Esophagus squamous epithelium (tissue), 5 donors: ENCODE data around the gene JAK3. TPM values are rescaled to one million over a fixed set of nuclear protein-coding genes. Genes with fewer than 3 reads are reported as not detected.
A peak's percentile ranks its signal among the peaks of the same experiment; 100 is the strongest.

Experiments
- DNase-seq: peaks from one replicate; lab custom pipeline; 2025; lab: John Stamatoyannopoulos, UW
- H3K27ac ChIP-seq, 4 donors: fragments of 200-600 bp; sonication (generic); one replicate each; pipeline ENCODE4 v1.5.1; 2016 to 2019; ENCODE audit warnings: mild to moderate bottlenecking in 1 of 4
- H3K27me3 ChIP-seq, 4 donors: fragments of 200-600 bp; sonication (generic); 1 replicate in 3 of 4; 2 replicates in 1 of 4; pipeline versions ENCODE4 v1.5.1 to v1.6.0; 2017 to 2021; ENCODE audit warnings: antibody characterized with exemption in 1 of 4
- H3K36me3 ChIP-seq, 3 donors: fragments of 200-600 bp; sonication (generic); one replicate each; pipeline ENCODE4 v1.5.1; 2016 to 2019
- H3K4me1 ChIP-seq, 3 donors: fragments of 200-600 bp; sonication (generic); one replicate each; pipeline ENCODE4 v1.5.1; 2017 to 2019
- H3K4me3 ChIP-seq, 4 donors: fragments of 200-600 bp; sonication (generic); 1 replicate in 3 of 4; 2 replicates in 1 of 4; pipeline ENCODE4 v1.5.1; 2016 to 2019; ENCODE audit warnings: mild to moderate bottlenecking in 2 of 4, moderate library complexity in 1 of 4
- H3K9me3 ChIP-seq, 3 donors: fragments of 200-600 bp; sonication (generic); one replicate each; pipeline ENCODE4 v1.5.1; 2016 to 2019
- POLR2A ChIP-seq, 4 donors: fragments of 450-650 bp; IDR thresholded peaks; one replicate each; pipeline ENCODE4 v1.6.1; 2017; ENCODE audit warnings: antibody characterized with exemption in 4 of 4, mild to moderate bottlenecking in 4 of 4, moderate library complexity in 3 of 4
- WGBS, 2 donors: methylation state at CpG; one replicate each; pipeline ENCODE4 v1.1.5; 2018; 5-methylcytosine and 5-hydroxymethylcytosine counted together
- intact Hi-C: fragments of 100-400 bp; cut with DNase I; formaldehyde crosslinking; loops from one replicate; pipeline ENCODE4 v1.15.0; 2022
- small RNA-seq, 4 donors: library from RNA; depleted of rRNA; stranded (forward); fragments of <200 nt; gene quantifications; one replicate each; pipeline ENCODE3, GENCODE V24; 2016
- total RNA-seq, 4 donors: library from RNA; depleted of rRNA; stranded (reverse); fragments of >200 nt; gene quantifications; one replicate each; pipeline ENCODE4 v1.1.0, GENCODE V29; 2016
- TF ChIP-seq, protein P1 (sequence below), 6 experiments: fragments of 450-650 bp in 4 of 6; fragments of 200-600 bp in 2 of 6; sonication (generic) in 2 of 6; IDR thresholded peaks; one replicate each; pipeline ENCODE4 v1.5.1; 2016 to 2019; ENCODE audit warnings: antibody characterized with exemption in 6 of 6, mild to moderate bottlenecking in 4 of 6, moderate library complexity in 4 of 6
- donor health status: DM: yes; HTN: yes; CAD: no.

Gene JAK3
- total RNA-seq, 4 donors from 2014 or later = 0.87 to 6.5 (median 4.6) TPM

GRCh38 chr19:17775991-17776803, 71.6 kb downstream of the JAK3 start:
- intact Hi-C loops = no loop called here
- Histone ChIP-seq H3K9me3 (no peaks in the 10 kb centered on the region), H3K4me1 (peaks cover 0 to 19% (median 3%) of the 10 kb centered on the region in 3 donors), H3K4me3 (no peak overlapping the region), H3K27me3 (peaks cover 0 to 57% (median 0%) of the 10 kb centered on the region in 4 donors), H3K36me3 (no peaks in the 10 kb centered on the region), H3K27ac (no peak overlapping the region)
- DNase-seq = no peak
- TF ChIP-seq, protein P1, sequence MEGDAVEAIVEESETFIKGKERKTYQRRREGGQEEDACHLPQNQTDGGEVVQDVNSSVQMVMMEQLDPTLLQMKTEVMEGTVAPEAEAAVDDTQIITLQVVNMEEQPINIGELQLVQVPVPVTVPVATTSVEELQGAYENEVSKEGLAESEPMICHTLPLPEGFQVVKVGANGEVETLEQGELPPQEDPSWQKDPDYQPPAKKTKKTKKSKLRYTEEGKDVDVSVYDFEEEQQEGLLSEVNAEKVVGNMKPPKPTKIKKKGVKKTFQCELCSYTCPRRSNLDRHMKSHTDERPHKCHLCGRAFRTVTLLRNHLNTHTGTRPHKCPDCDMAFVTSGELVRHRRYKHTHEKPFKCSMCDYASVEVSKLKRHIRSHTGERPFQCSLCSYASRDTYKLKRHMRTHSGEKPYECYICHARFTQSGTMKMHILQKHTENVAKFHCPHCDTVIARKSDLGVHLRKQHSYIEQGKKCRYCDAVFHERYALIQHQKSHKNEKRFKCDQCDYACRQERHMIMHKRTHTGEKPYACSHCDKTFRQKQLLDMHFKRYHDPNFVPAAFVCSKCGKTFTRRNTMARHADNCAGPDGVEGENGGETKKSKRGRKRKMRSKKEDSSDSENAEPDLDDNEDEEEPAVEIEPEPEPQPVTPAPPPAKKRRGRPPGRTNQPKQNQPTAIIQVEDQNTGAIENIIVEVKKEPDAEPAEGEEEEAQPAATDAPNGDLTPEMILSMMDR (IDR thresholded peaks at IDR 0.05) = no peak
- no peak for TF ChIP-seq POLR2A (IDR thresholded peaks at IDR 0.05)
- WGBS, 2 donors = 41 to 67% methylated on average over 11 to 14 of the region's 27 CpGs

GRCh38 chr19:17775245-17775927, 72.4 kb downstream of the JAK3 start:
- DNase-seq = no peak
- WGBS, 2 donors = 68 to 69% methylated on average over 8 to 11 of the region's 16 CpGs
- intact Hi-C loops = no loop called here

More at GRCh38 chr19:17775245-17775927, 72.4 kb downstream of the JAK3 start:
- Histone ChIP-seq H3K27me3 (peaks cover 0 to 53% (median 0%) of the 10 kb centered on the region in 4 donors), H3K27ac (no peak overlapping the region), H3K9me3 (no peaks in the 10 kb centered on the region), H3K4me3 (no peak overlapping the region), H3K36me3 (no peaks in the 10 kb centered on the region), H3K4me1 (peaks cover 0 to 19% (median 3%) of the 10 kb centered on the region in 3 donors)
- TF ChIP-seq, protein P1 (IDR thresholded peaks at IDR 0.05) = peak in 5 of 6 experiments; percentile 22 to 53 (median 28)
- no peak for TF ChIP-seq POLR2A (IDR thresholded peaks at IDR 0.05)

Small RNAs within 50 kb of the gene (small RNA-seq; reads per million reads assigned to genes)
- 0 reads per million in 4 donors for gene SNORA68

Other genes starting within 250 kb of the JAK3 start
- under 1 TPM in 2 of 4 donors, not detected in 2; 0.06 to 0.22 TPM for gene UNC13A, start 159.6 kb downstream of the JAK3 start, total RNA-seq
- 10 to 100 TPM in 3 of 4 donors, 1 to 10 TPM in 1; 4.8 to 16.3 (median 11.4) TPM for gene MAP1S, start 128.5 kb downstream of the JAK3 start, total RNA-seq
- gene FCHO1, start 96.5 kb downstream of the JAK3 start, total RNA-seq = 1 to 10 TPM in 3 of 4 donors, under 1 TPM in 1; 0.76 to 3.5 (median 2.6) TPM
- 10 to 100 TPM; 11.6 to 23.5 (median 21.2) TPM for gene B3GNT3, start 52.8 kb downstream of the JAK3 start, total RNA-seq
- gene INSL3, start 26.5 kb downstream of the JAK3 start, total RNA-seq = not detected
- gene RPL18A, start 11.9 kb upstream of the JAK3 start, total RNA-seq = 1,000 to 10,000 TPM; 1,080 to 2,192 (median 1,622) TPM
- gene SLC5A5, start 24.0 kb upstream of the JAK3 start, total RNA-seq = under 1 TPM in 2 of 4 donors, not detected in 2; 0.18 to 0.19 TPM
- gene CCDC124, start 85.0 kb upstream of the JAK3 start, total RNA-seq = 10 to 100 TPM; 50.2 to 80.6 (median 54.5) TPM
- gene KCNN1, start 119.1 kb upstream of the JAK3 start, total RNA-seq = 1 to 10 TPM in 1 of 4 donors, under 1 TPM in 1, not detected in 2; 0.22 to 3.1 TPM
- 10 to 100 TPM; 12.4 to 37.2 (median 15.4) TPM for gene ARRDC2, start 160.2 kb upstream of the JAK3 start, total RNA-seq
- gene IL12RB1, start 239.0 kb upstream of the JAK3 start, total RNA-seq = 1 to 10 TPM; 1.1 to 2.3 (median 1.9) TPM
- 1 to 10 TPM; 2.3 to 4.8 (median 4.1) TPM for gene MAST3, start 249.8 kb upstream of the JAK3 start, total RNA-seq